Measurements from ENCODE around the gene SLC6A13. TPM values are rescaled to one million over a fixed set of nuclear protein-coding genes. Genes with fewer than 3 reads are reported as not detected.

The SLC6A13 gene
- total and polyA plus RNA-seq, 4 donors, result 0.23 to 12.0 (median 7.5) TPM

GRCh38 chr12:184811-185575 is 77.6 kb downstream of the SLC6A13 start:
- 79% methylated on average over 13 of the region's 13 CpGs for WGBS
- Histone ChIP-seq H3K9ac (ENCODE audit: low read depth in 1 of 2, low read length in 2 of 2) (no peak overlapping the region), H3K9me3 (ENCODE audit: control insufficient read depth in 4 of 4, low read length in 3 of 4) (no peaks in the 10 kb centered on the region), H3K4me1 (ENCODE audit: control insufficient read depth in 4 of 4, insufficient read depth in 4 of 4, low read length in 3 of 4) (peaks cover 3 to 23% (median 14%) of the 10 kb centered on the region in 4 donors), H3K27me3 (ENCODE audit: control insufficient read depth in 4 of 4, insufficient read depth in 4 of 4, low read length in 3 of 4) (no peaks in the 10 kb centered on the region), H3K36me3 (ENCODE audit: control insufficient read depth in 4 of 4, insufficient read depth in 3 of 4, low read depth in 1 of 4, low read length in 3 of 4) (no peaks in the 10 kb centered on the region), H3K4me3 (ENCODE audit: low read depth in 1 of 3, low read length in 3 of 3) (no peak overlapping the region), H3K27ac (ENCODE audit: low read depth in 1 of 2, low read length in 2 of 2) (no peak overlapping the region)
- TF ChIP-seq ATF3 (IDR thresholded peaks at IDR 0.05) (no peak), YY1 (IDR thresholded peaks at IDR 0.05) (no peak), MAX (IDR thresholded peaks at IDR 0.05) (no peak), HNF4A (conservative IDR thresholded peaks at IDR 0.05) (no peak)
- DNase-seq (ENCODE audit: low spot score), result no peak

GRCh38 chr12:182381-182892 is 80.2 kb downstream of the SLC6A13 start:
- no peak overlapping the region for H3K4me3 ChIP-seq (ENCODE audit: low read depth in 1 of 3, low read length in 3 of 3)
- H3K27ac ChIP-seq (ENCODE audit: low read depth in 1 of 2, low read length in 2 of 2), result no peak overlapping the region
- 76% methylated on average over 10 of the region's 10 CpGs for WGBS
- TF ChIP-seq TAF1 (conservative IDR thresholded peaks at IDR 0.05) (no peak), ZBTB33 (IDR thresholded peaks at IDR 0.05) (no peak), HNF4A (conservative IDR thresholded peaks at IDR 0.05) (no peak), JUND (IDR thresholded peaks at IDR 0.05) (no peak), RXRA (IDR thresholded peaks at IDR 0.05) (no peak), MAX (IDR thresholded peaks at IDR 0.05) (no peak), YY1 (IDR thresholded peaks at IDR 0.05) (no peak), RAD21 (IDR thresholded peaks at IDR 0.05) (no peak), SP1 (IDR thresholded peaks at IDR 0.05) (no peak), ATF3 (IDR thresholded peaks at IDR 0.05) (no peak), REST (IDR thresholded peaks at IDR 0.05) (peak; percentile 18), EGR1 (IDR thresholded peaks at IDR 0.05; ENCODE audit: low read depth in 2 of 2) (no peak), FOXA1 (IDR thresholded peaks at IDR 0.05) (no peak), GABPA (IDR thresholded peaks at IDR 0.05 in 1 of 2, conservative IDR thresholded peaks at IDR 0.05 in 1 of 2) (no peak), NR2F2 (IDR thresholded peaks at IDR 0.05) (peak; percentile 90)
- no peak for DNase-seq (ENCODE audit: low spot score)
- no peaks in the 10 kb centered on the region for H3K36me3 ChIP-seq (ENCODE audit: control insufficient read depth in 4 of 4, insufficient read depth in 3 of 4, low read depth in 1 of 4, low read length in 3 of 4)
- H3K27me3 ChIP-seq (ENCODE audit: control insufficient read depth in 4 of 4, insufficient read depth in 4 of 4, low read length in 3 of 4), result no peaks in the 10 kb centered on the region
- H3K9ac ChIP-seq (ENCODE audit: low read depth in 1 of 2, low read length in 2 of 2), result no peak overlapping the region
- H3K9me3 ChIP-seq (ENCODE audit: control insufficient read depth in 4 of 4, low read length in 3 of 4), result no peaks in the 10 kb centered on the region
- H3K4me1 ChIP-seq (ENCODE audit: control insufficient read depth in 4 of 4, insufficient read depth in 4 of 4, low read length in 3 of 4), result peaks cover 0 to 11% (median under 1%) of the 10 kb centered on the region in 4 donors

Measured in liver (tissue), 9 donors.